HG03025 (cell line): ENCODE results near the gene LRRC75A.
"Not testable (repeated sequence)": the region's sequence is repeated elsewhere in the genome, so short reads cannot be mapped to it uniquely, and the experiment has no call there.

Experiments used
- ATAC-seq: cut with Tn5 transposase; IDR thresholded peaks from one replicate; pipeline ENCODE4 v1.9.1; 2021; ENCODE audit warnings: mild to moderate bottlenecking, moderate library complexity; ENCODE audit not compliant: unreplicated experiment, low FRiP score

LRRC75A gene, protein sequence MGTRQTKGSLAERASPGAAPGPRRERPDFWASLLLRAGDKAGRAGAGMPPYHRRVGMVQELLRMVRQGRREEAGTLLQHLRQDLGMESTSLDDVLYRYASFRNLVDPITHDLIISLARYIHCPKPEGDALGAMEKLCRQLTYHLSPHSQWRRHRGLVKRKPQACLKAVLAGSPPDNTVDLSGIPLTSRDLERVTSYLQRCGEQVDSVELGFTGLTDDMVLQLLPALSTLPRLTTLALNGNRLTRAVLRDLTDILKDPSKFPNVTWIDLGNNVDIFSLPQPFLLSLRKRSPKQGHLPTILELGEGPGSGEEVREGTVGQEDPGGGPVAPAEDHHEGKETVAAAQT

DNA sequence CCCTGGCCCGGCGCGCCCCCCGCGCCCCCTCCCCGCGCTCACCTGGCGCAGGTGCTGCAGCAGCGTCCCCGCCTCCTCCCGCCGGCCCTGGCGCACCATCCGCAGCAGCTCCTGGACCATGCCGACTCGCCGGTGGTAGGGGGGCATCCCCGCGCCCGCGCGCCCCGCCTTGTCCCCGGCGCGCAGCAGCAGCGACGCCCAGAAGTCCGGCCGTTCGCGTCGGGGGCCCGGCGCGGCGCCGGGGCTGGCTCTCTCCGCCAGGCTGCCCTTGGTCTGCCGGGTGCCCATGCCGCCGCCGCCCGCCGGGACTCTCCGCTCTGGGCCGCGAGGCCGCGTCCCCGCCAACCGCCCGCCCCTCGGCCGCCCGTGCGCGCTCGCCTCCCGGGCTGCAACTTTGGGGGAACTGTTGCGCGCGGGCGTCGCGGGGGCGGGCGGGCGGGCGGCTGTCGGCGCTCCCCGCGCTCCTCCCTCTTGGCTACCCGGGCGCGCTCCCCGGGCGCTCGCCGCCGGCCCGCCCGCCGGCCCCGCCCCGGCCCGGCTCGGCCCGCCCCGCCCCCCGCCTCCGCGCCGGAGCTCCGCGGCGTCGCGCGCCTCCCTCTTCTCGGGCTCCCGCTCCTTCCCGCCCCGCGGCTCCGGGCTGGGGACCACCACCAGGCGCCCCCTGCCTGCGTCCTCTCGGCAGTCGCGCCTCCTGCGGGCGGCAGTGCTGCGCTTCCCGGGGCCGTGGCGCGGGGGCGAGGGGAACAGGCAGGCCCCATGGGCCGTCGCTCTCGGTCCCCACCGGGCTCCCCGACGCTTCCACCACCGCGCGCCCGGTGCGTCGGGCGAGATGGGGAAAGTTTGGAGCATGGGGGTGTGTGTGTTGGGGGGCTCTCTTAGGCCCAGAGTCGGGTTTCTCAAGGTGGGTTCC, at the start of gene LRRC75A:
TSS of gene LRRC75A (minus strand) at position 491 of the 910 bp plus-strand sequence. CDS start at position 288, 203 bp downstream.
- ATAC-seq = no peak

DNA sequence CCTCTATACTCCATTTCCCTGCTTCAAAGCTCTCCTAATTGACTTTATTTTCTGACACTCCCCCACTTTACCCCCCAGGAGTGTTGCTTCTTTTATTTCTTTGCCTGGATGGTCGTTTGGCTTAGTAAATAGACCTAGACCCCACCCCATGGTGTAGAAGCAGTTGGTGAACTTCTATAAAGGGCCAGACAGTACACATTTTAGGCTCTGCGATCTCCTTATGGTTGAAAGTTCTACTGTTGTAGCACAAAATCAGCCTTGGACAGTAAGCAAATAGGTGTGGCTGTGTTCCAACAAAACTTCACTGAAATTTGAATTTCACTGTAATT, 45.1 kb upstream of the LRRC75A start:
- ATAC-seq = no peak

DNA sequence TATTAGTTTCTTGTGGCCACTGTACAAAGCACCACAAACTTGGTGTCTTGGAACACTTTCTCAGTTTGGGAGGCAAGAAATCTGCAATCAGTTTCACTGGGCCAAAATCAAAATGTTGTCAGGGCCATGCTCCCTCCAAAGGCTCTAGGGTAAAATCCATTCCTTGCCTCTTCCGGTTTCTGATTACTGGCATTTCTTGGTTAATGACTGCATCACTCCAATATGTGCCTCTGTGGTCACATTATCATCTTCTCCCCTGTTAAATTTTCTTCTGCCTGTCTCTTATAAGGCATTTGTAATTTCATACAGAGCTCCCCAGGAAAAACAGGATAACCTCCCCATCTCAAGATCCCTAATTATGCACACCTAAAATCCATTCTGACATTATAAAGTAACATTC, 42.2 kb upstream of the LRRC75A start:
- ATAC-seq = no peak

DNA sequence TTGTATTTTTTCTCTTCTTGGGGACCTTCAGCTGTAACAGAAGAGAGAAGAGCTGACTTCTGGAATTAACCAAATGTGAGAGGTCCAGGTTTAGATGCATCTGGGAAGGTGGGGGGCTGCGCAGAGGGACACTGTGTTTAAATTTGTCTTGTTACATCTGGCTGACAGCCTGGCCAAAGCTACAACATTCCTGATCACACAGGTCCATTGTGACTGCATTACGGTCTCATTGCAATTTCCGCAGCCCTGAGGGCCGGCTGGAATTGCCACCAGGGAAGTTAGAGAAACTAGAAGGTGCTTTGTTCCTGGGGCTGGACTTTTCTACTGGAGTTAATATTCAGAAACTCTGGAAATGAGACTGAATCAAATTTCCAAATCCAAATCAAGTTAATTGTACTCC, 37.9 kb upstream of the LRRC75A start:
- ATAC-seq = no peak

DNA sequence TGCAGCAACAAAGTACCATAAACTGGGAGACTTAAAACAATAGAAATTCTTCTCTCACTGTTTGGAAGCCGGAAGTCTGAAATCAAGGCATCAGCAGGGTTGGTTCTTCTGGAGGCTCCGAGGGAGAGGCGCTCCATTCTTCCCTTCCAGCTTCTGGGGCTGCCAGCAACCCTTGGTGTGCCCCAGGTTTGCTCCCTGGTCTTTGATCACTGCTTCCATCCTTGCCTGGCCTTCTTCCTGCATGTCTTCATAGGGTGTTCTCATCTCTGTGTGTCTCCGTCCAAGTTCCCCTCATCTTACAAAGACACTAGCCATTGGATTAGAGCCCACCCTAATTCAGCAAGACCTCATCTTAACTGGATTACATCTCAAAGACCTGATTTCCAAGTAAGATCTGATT, 35.3 kb upstream of the LRRC75A start:
- no peak for ATAC-seq

DNA sequence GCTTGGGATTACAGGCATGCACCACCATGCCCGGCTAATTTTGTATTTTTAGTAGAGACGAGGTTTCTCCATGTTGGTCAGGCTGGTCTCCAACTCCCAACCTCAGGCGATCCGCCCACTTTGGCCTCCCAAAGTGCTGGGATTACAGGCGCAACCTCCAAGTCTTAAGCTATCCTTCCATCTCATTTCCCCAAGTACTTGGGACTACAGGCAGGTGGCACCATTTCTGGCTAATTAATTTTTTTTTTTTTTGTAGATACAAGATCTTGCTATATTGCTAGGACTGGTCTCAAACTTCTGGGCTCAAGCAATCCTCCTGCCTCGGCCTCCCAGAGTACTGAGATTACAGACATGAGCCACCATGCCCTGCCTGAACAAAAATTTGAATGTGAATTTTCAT, 33.6 kb upstream of the LRRC75A start:
- not testable (repeated sequence) for ATAC-seq

DNA sequence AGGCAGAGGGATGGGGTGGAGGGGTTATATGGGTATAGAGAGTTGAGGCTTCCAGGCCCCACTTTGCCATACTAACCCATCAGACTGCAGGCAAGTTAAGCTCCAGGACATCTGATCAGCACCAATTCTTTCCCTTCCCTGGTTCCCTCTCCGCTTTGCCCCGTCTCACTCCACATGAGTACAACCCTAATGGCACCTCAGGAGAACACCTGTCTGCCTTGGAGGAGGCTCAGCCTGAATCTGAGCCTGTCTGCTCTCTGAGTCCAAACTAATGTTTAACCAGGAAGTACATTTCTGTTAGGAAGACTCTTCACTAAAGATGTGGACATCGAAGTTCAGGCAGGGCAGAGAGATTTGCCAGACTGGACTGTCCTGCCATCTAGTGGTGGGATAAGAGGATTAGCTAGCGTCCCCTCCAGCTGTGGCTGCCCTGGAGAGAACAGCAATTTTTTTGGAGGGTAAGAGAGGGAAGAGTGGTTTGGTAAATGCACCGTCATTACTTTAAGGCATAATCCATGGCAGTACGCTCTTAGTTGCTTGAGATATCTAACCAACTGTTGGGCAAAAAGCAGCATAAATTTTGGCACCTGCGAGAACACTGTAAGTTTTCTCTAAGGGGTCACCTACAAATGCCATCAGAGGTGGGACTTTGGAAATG, 29.2 kb upstream of the LRRC75A start:
- no peak for ATAC-seq

DNA sequence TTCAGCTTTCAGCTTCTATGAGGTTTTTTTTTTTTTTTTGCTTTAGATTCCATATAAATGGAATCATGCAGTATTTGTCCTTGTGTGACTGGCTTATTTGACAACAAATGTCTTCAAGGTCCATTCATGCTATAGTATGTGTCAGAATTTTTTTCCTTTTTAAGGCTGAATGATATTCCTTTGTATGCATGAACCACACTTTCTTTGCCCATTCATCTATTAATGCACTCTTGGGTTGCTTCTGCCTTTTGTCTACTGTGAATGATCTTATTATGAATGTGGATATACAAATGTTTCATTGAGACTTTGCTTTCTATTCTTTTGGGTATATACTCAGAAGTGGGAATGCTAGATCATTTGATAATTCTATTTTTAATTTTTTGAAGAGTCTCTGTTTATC, 27.0 kb upstream of the LRRC75A start:
- ATAC-seq = no peak

DNA sequence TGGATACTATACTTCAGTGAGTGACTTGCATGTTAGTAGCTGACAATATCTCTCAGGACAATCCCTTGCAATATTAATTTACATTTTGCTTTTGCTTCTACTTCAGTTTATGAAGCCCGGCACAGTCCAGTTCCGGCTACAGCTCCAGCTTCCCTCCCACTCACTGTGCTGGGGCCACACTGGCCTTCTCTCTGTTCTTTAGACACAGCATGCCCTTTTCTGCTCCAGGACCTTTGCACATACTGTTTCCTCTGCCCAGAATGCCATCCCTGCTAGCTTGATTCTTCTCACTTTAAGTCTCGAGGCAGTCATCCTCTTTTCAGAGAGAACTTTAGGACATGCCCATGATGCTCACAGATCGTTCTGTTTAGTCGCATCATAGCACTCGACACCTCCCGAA, 25.5 kb upstream of the LRRC75A start:
- ATAC-seq = no peak

DNA sequence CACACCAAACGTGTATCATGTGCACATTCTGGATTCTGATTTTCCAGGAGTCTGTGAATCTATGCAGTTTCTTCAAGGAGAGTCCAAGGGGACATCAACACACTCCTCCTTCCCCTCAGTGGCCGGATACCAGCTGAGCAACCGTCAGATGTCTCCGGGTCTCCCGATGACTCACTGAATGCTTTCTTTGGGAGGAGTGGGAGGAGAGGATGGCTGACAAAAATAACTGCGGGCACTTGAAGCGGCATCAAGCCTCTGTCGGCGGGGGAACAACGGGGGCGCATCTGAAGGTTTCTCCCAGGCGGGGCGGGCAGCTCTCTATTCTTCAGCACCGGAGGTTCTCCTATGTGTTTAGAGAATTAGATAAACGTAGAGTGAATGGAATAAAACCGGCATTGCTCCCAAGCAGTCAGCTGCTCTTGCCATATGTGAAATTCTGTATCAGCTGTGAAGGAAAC, 24.6 kb upstream of the LRRC75A start:
- no peak for ATAC-seq

DNA sequence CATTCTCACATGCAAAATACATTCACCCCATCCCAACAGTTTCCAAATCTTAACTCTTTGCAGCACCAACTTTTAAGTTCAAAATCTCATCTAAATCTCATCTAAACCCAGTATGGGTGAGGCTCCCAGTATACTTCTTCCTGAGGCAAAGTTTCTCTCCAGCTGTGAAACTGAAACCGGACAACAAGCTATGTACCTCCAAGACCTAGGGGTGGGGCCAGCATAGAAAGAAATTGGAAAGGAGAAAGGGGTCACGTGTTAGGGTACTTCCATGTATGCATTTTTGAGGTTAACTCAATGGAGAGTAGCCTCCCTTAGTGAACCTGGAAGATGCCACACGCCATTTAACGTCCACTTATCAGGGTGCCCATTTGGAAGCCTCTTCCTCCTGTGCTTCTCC, 23.9 kb upstream of the LRRC75A start:
- no peak for ATAC-seq

DNA sequence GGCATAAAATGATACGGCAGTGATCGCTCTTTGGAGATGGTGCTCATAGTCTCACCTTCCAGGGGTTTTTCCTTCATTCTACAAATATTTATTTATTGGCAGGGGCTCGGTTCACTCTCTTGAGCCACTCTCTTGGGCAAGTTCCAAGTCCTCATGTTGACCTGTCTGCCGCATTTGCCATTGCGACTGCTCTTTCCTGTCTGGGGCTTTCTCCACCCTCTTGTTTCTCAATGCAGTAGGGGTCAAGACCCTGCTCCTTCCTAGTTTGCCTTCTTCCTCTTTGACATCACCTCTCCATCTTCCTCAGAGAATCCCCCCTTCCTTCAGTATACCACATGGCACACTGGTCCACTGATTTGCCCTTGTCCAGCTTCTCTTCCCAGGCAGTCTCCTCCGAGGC, 21.9 kb upstream of the LRRC75A start:
- no peak for ATAC-seq

DNA sequence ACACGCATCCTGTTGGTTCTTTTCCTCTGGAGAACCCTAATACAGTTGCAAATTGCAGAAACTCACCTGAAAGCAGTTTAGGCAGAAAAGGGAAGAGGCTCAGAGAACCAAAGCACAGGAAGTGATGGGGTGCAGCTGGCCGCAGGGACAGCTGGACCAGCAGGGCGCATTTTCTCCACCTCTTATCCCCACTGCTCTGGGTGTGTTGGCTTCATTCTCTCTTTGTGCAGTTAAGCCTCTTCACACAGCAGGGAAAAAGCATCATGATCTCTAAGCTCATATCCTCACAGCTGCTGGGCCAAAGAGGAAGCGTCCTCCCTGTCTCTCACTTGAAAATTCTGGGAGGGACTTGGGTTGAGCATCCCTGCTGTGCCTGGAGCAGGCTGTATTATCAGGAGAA, 20.0 kb upstream of the LRRC75A start:
- no peak for ATAC-seq

DNA sequence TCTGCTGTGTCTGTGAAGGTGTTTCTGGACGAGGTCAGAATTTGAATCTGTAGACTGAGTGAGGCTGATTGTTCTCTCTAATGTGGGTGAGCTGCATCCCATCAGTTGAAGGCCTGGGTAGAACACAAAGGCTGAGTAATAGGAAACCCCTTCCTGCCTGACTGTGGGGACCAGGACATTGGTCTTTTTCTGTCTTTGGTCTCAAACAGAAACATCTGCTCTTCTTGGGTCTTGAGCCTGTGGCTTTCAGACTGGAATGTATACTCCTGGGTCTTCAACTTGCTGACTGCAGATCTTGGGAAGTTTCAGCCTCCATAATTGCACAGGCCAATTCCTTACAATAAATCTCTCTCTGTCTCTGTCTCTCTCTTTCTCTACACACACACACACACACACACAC, 19.6 kb upstream of the LRRC75A start:
- ATAC-seq = no peak

DNA sequence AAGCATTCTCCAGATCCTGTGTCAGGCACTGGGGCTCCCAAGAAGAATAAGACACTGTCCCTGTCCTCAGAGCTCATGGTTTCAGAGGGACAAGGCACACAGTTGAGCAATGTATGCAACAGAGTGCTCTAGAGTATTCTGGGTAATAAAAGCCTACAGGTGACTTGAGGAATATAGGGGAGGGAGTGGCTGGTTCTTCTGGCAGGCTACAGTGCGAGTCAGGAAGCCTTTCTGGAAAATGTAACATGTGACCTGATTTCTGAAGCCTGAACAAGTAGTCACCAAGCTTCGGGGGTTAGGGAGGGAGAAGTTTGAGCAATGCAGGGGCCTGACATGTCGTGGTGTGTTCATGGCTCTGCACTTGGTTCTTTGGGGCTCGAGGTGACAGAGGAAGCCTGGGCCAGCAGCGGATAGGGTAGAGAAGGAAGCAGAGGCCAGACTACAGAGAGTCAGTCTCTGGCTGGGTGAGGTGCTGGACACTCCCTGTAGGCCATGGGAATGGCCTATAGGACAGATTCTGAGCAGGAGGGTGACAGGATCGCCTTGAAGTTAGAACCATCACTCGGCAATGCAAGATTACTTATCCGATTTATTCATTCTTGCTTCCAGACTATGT, 16.0 kb upstream of the LRRC75A start:
- ATAC-seq = no peak

DNA sequence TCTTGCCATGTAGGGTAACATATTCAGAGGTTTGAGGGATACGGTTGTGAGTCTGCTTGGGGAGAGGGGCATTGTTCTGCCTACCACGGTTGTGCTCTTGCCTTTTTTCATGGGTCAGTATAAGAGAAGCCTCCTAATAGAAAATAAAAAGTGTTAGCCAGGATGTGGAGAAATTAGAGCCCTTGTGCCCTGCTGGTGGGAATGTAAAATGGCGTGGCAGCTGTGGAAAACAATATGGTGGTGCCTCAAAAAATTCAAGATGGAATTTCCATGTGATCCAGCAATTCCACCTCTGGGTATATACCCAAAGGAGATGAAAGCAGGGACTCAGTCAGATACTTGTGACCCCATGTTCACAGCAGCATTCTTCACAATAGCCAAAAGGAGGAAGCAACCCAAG, 14.2 kb upstream of the LRRC75A start:
- no peak for ATAC-seq

DNA sequence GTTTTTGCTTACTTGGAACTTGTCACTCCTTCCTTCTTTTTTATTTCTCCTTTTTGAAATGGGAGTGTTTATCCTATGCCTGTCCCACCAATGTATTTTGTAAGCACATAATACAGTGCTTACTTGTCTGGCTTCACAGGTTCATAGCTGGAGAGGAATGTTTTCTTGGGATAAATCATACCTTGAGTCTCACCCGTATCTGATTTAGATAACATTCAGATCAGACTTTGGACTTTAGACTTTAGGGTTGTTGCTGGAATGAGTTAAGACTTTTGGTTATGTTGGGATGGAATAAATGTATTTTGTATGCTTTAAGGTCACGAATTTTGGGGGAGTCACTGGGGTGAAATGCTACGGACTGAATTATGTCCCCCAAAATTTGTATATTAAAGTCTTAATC, 13.0 kb upstream of the LRRC75A start:
- ATAC-seq = no peak

DNA sequence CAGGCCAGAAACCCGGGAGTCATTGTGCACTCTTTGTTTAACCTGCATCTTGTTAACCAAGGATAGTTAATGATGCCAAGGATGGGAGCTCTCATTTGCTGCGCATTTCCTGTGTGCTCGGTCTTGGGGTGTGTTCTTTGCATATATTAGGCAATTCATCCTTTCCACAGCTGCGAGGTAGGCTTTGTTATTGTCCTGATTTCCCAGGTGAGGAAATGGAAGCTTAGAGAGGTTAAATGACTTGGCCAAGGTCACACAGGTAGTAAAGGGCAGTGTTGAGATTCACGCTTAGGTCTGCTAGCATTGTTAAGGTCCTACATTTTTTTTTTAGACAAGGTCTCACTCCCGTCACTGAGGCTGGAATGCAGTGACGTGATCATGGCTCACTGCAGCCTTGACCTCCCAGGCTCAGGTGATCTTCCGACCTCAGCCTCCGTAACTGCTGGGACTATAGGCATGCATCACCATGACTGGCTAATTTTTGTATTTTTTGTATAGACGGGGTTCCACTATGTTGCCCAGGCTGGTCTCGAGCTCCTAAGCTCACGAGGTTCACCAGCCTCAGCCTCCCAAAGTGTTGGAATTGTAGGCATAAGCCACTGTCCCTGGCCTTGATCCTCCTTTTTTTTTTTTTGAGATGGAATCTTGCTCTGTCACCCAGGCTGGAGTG, 5.0 kb upstream of the LRRC75A start:
- no peak for ATAC-seq

DNA sequence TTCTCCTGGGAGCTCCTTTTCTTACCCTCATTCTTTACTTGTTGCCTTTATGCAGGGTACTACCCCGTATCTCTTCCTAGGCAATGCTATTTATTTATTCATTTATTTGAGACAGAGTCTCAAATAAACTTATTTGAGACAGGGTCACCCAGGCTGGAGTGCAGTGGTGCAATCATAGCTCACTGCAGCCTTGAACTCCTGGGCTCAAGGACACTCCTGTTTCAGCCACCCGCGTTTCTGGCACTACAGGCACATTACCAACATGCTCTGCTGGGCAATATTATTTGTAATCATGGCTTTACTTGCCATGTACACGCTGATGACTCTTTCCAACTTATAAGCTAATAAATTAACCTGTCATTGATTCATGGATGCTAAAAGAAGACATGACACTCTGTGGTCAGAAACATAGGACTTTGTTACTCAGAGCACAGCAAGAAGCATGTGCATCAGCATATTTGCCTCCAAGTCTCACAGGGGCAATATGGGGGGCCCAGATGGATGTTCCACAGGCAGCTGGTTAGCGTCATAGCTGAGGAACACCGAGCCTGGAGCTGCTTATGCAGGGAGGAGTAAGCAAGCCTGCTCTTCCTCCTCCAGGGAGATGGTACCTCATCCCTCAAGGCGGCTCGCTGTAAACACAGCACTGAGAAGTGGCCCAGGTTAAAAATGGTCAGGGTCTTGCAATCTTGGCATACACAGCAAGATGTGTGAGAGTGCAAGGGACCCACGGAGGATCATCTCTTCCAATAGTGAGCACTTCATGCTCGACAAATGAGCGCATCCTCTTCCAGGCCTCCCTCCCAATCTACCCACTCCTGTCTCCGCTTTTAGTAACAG, 4.2 kb upstream of the LRRC75A start:
- ATAC-seq = no peak
